Parathyroid adenoma (tissue), 2 donors: ENCODE data around the gene SOX15.

Experiments used
- H2AFZ ChIP-seq: fragments of 300-600 bp; sonication (generic); one replicate; pipeline ENCODE4 v1.7.0; 2017; ENCODE audit warnings: antibody characterized with exemption, mild to moderate bottlenecking
- H3K27ac ChIP-seq: fragments of 300-600 bp; sonication (generic); one replicate; pipeline ENCODE4 v1.7.0; 2017
- H3K27me3 ChIP-seq: fragments of 300-600 bp; sonication (generic); one replicate; pipeline ENCODE4 v1.7.0; 2017; ENCODE audit warnings: low read length; ENCODE audit not compliant: control insufficient read depth, insufficient read depth
- H3K36me3 ChIP-seq: fragments of 300-600 bp; sonication (generic); one replicate; pipeline ENCODE4 v1.7.0; 2017; ENCODE audit warnings: low read length; ENCODE audit not compliant: control insufficient read depth, insufficient read depth
- H3K4me1 ChIP-seq: fragments of 300-600 bp; sonication (generic); one replicate; pipeline ENCODE4 v1.7.0; 2017; ENCODE audit warnings: control low read depth
- H3K4me2 ChIP-seq: fragments of 300-600 bp; sonication (generic); one replicate; pipeline ENCODE4 v1.7.0; 2017; ENCODE audit warnings: low read length
- H3K4me3 ChIP-seq: fragments of 300-600 bp; sonication (generic); one replicate; pipeline ENCODE4 v1.7.0; 2017; ENCODE audit warnings: low read depth, low read length
- H3K79me2 ChIP-seq: fragments of 300-600 bp; sonication (generic); one replicate; pipeline ENCODE4 v1.7.0; 2017; ENCODE audit warnings: control low read depth
- H3K9ac ChIP-seq: fragments of 300-600 bp; sonication (generic); one replicate; pipeline ENCODE4 v1.7.0; 2017; ENCODE audit warnings: mild to moderate bottlenecking
- H3K9me3 ChIP-seq: fragments of 300-600 bp; sonication (generic); one replicate; pipeline ENCODE4 v1.7.0; 2017; ENCODE audit warnings: low read length; ENCODE audit not compliant: control insufficient read depth
- TF ChIP-seq, protein P1 (sequence below): fragments of 300-600 bp; sonication (generic); IDR thresholded peaks from one replicate; pipeline ENCODE4 v1.7.0; 2017; ENCODE audit warnings: antibody characterized with exemption, mild to moderate bottlenecking
- donor health status: primary hyperparathyroidism.

The SOX15 gene

GRCh38 chr17:7538891-7539545 lies 50.9 kb downstream of the SOX15 start:
- no peaks in the 10 kb centered on the region for H3K9me3 ChIP-seq
- H3K4me3 ChIP-seq, result no peak overlapping the region
- no peaks in the 10 kb centered on the region for H3K27me3 ChIP-seq

More at GRCh38 chr17:7538891-7539545, 50.9 kb downstream of the SOX15 start:
- Histone ChIP-seq H3K9ac (no peak overlapping the region), H3K79me2 (no peaks in the 10 kb centered on the region), H2AFZ (no peak overlapping the region), H3K4me1 (no peaks in the 10 kb centered on the region), H3K4me2 (no peak overlapping the region), H3K27ac (no peak overlapping the region), H3K36me3 (no peaks in the 10 kb centered on the region)
- TF ChIP-seq, protein P1, sequence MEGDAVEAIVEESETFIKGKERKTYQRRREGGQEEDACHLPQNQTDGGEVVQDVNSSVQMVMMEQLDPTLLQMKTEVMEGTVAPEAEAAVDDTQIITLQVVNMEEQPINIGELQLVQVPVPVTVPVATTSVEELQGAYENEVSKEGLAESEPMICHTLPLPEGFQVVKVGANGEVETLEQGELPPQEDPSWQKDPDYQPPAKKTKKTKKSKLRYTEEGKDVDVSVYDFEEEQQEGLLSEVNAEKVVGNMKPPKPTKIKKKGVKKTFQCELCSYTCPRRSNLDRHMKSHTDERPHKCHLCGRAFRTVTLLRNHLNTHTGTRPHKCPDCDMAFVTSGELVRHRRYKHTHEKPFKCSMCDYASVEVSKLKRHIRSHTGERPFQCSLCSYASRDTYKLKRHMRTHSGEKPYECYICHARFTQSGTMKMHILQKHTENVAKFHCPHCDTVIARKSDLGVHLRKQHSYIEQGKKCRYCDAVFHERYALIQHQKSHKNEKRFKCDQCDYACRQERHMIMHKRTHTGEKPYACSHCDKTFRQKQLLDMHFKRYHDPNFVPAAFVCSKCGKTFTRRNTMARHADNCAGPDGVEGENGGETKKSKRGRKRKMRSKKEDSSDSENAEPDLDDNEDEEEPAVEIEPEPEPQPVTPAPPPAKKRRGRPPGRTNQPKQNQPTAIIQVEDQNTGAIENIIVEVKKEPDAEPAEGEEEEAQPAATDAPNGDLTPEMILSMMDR, result no peak
